ENCODE results near the gene AGXT2.

The AGXT2 gene

GRCh38 chr5:35003018-35003957 lies 44.5 kb downstream of the AGXT2 start:
- peak; percentile 58 for DNase-seq
- TF ChIP-seq EZH2 (IDR thresholded peaks at IDR 0.05; ENCODE audit: borderline replicate concordance, low read depth, low read length, severe bottlenecking) (no peak), CTCF (IDR thresholded peaks at IDR 0.05; ENCODE audit: borderline replicate concordance, extremely low read depth, low read length, poor library complexity, severe bottlenecking) (peak; percentile 91)
- Histone ChIP-seq H2AFZ (ENCODE audit: low read depth, low read length) (no peak overlapping the region), H3K4me3 (ENCODE audit: low read depth in 1 of 2, low read length in 2 of 2) (no peak overlapping the region), H4K20me1 (ENCODE audit: insufficient read depth, low read length) (no peaks in the 10 kb centered on the region), H3K36me3 (ENCODE audit: insufficient read depth, low read length) (no peaks in the 10 kb centered on the region), H3K9me3 (ENCODE audit: insufficient read depth, low read length, severe bottlenecking) (no peaks in the 10 kb centered on the region), H3K27me3 (ENCODE audit: insufficient read depth, low read length, poor library complexity) (peaks cover 10% of the 10 kb centered on the region), H3K27ac (ENCODE audit: low read length) (no peak overlapping the region), H3K79me2 (ENCODE audit: insufficient read depth, low read length) (no peaks in the 10 kb centered on the region), H3K4me2 (ENCODE audit: insufficient read depth, low read length) (no peak overlapping the region), H3K4me1 (ENCODE audit: insufficient read depth, low read length) (no peaks in the 10 kb centered on the region), H3K9ac (ENCODE audit: low read depth, low read length) (no peak overlapping the region)
- ATAC-seq (ENCODE audit: insufficient read depth, low read depth): peak; percentile 69; the same call in 2 of the 3 replicates

- TF ChIP-seq EZH2 (IDR thresholded peaks at IDR 0.05; ENCODE audit: borderline replicate concordance, low read depth, low read length, severe bottlenecking): no peak
- TF ChIP-seq CTCF (IDR thresholded peaks at IDR 0.05; ENCODE audit: borderline replicate concordance, extremely low read depth, low read length, poor library complexity, severe bottlenecking): no peak
These were observed 45.3 kb downstream of the AGXT2 start for GRCh38 chr5:35002459-35002858.

GRCh38 chr5:35001842-35002241 lies 45.9 kb downstream of the AGXT2 start:
- Histone ChIP-seq H3K9me3 (ENCODE audit: insufficient read depth, low read length, severe bottlenecking) (no peaks in the 10 kb centered on the region), H3K9ac (ENCODE audit: low read depth, low read length) (no peak overlapping the region), H2AFZ (ENCODE audit: low read depth, low read length) (no peak overlapping the region), H3K4me3 (ENCODE audit: low read depth in 1 of 2, low read length in 2 of 2) (no peak overlapping the region), H3K4me2 (ENCODE audit: insufficient read depth, low read length) (no peak overlapping the region), H4K20me1 (ENCODE audit: insufficient read depth, low read length) (no peaks in the 10 kb centered on the region), H3K27me3 (ENCODE audit: insufficient read depth, low read length, poor library complexity) (peaks cover 10% of the 10 kb centered on the region), H3K27ac (ENCODE audit: low read length) (no peak overlapping the region), H3K4me1 (ENCODE audit: insufficient read depth, low read length) (no peaks in the 10 kb centered on the region), H3K79me2 (ENCODE audit: insufficient read depth, low read length) (no peaks in the 10 kb centered on the region), H3K36me3 (ENCODE audit: insufficient read depth, low read length) (no peaks in the 10 kb centered on the region)
- ATAC-seq (ENCODE audit: insufficient read depth, low read depth) (no peak), DNase-seq (no peak)
- TF ChIP-seq CTCF (IDR thresholded peaks at IDR 0.05; ENCODE audit: borderline replicate concordance, extremely low read depth, low read length, poor library complexity, severe bottlenecking) (no peak), EZH2 (IDR thresholded peaks at IDR 0.05; ENCODE audit: borderline replicate concordance, low read depth, low read length, severe bottlenecking) (no peak)

More at GRCh38 chr5:35002459-35002858, 45.3 kb downstream of the AGXT2 start:
- H3K9ac ChIP-seq (ENCODE audit: low read depth, low read length): no peak overlapping the region
- no peaks in the 10 kb centered on the region for H3K9me3 ChIP-seq (ENCODE audit: insufficient read depth, low read length, severe bottlenecking)
- no peaks in the 10 kb centered on the region for H3K79me2 ChIP-seq (ENCODE audit: insufficient read depth, low read length)
- no peaks in the 10 kb centered on the region for H3K36me3 ChIP-seq (ENCODE audit: insufficient read depth, low read length)
- no peaks in the 10 kb centered on the region for H4K20me1 ChIP-seq (ENCODE audit: insufficient read depth, low read length)
- no peak overlapping the region for H3K4me2 ChIP-seq (ENCODE audit: insufficient read depth, low read length)
- no peak overlapping the region for H3K4me3 ChIP-seq (ENCODE audit: low read depth in 1 of 2, low read length in 2 of 2)
- no peaks in the 10 kb centered on the region for H3K4me1 ChIP-seq (ENCODE audit: insufficient read depth, low read length)
- ATAC-seq (ENCODE audit: insufficient read depth, low read depth): no peak
- no peak overlapping the region for H2AFZ ChIP-seq (ENCODE audit: low read depth, low read length)
- peaks cover 10% of the 10 kb centered on the region for H3K27me3 ChIP-seq (ENCODE audit: insufficient read depth, low read length, poor library complexity)
- no peak overlapping the region for H3K27ac ChIP-seq (ENCODE audit: low read length)
- DNase-seq: no peak

All from DND-41 (cell line).